ENCODE data around the gene SUCO. TPM values are rescaled to one million over a fixed set of nuclear protein-coding genes. Genes with fewer than 3 reads are reported as not detected.

The SUCO gene
- total RNA-seq, 2 donors from 2014 or later: 62.2 TPM

DNA sequence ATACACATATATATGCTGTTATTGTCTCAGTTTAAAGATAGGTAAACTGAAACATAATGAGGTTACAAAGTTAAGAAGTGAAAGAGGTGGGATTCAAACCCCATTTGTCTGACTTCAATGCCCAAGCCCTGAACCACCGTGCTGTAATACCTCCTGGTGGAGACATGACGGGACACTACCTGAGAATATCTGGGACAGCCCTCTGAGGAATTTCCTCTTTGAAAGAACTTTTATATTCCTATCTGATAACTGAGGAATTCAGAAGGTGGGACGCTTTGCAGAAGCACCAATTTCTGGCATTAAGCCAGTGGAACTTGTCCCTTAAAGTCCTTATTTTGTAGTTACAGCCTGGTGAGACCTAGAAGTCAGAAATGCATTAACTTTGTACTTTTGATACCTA lies 93.9 kb downstream of the SUCO start:
- TF ChIP-seq, protein P1, sequence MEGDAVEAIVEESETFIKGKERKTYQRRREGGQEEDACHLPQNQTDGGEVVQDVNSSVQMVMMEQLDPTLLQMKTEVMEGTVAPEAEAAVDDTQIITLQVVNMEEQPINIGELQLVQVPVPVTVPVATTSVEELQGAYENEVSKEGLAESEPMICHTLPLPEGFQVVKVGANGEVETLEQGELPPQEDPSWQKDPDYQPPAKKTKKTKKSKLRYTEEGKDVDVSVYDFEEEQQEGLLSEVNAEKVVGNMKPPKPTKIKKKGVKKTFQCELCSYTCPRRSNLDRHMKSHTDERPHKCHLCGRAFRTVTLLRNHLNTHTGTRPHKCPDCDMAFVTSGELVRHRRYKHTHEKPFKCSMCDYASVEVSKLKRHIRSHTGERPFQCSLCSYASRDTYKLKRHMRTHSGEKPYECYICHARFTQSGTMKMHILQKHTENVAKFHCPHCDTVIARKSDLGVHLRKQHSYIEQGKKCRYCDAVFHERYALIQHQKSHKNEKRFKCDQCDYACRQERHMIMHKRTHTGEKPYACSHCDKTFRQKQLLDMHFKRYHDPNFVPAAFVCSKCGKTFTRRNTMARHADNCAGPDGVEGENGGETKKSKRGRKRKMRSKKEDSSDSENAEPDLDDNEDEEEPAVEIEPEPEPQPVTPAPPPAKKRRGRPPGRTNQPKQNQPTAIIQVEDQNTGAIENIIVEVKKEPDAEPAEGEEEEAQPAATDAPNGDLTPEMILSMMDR (conservative IDR thresholded peaks at IDR 0.05): no peak
- H3K27me3 ChIP-seq (ENCODE audit: control insufficient read depth, insufficient read depth, low read length, poor library complexity, severe bottlenecking): no peaks in the 10 kb centered on the region
- no peak overlapping the region for H3K27ac Mint-ChIP-seq
- no peaks in the 10 kb centered on the region for H3K36me3 Mint-ChIP-seq (ENCODE audit: low read depth)
- no peak overlapping the region for H3K4me3 Mint-ChIP-seq
- peaks cover 24% of the 10 kb centered on the region for H3K9me3 Mint-ChIP-seq
- no peak overlapping the region for H3K27ac ChIP-seq (ENCODE audit: low read depth, low read length)
- no peaks in the 10 kb centered on the region for H3K4me1 Mint-ChIP-seq
- H3K9me3 ChIP-seq (ENCODE audit: control insufficient read depth, low read length): peaks cover 13% of the 10 kb centered on the region
- DNase-seq: no peak
- 61 to 73% methylated on average over 3 of the region's 3 CpGs for WGBS, 2 experiments (ENCODE audit: insufficient coverage in 1 of 2, insufficient read length in 1 of 2)
- no peaks in the 10 kb centered on the region for H3K4me1 ChIP-seq (ENCODE audit: control insufficient read depth, insufficient read depth, low read length)
- no peak overlapping the region for H3K4me3 ChIP-seq (ENCODE audit: low read length)
- no peak overlapping the region for H3K9ac ChIP-seq (ENCODE audit: extremely low read depth, low read length, poor library complexity, severe bottlenecking)
- no peaks in the 10 kb centered on the region for H3K36me3 ChIP-seq (ENCODE audit: control insufficient read depth, insufficient read depth, low read length)
- no peaks in the 10 kb centered on the region for H3K27me3 Mint-ChIP-seq (ENCODE audit: insufficient read depth)

DNA sequence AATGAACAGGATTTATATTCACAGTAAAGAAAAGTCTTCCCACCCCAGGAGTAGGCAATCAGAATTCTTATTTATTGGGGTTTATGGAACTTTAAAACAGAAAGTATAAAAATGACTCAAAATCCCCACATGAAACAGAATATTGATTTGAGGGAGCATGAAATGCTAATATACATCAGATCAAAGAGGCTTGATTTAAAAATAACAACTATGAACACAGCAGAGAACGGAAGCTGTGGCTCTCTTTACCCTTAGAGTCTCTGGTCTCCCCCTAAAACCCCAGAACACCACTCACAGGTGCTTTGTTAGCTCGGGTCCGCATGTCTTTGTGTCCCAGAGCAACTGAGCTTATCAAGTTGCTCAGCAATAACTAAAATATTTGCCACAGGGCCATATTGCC lies 94.8 kb downstream of the SUCO start:
- Histone ChIP-seq H3K9ac (ENCODE audit: extremely low read depth, low read length, poor library complexity, severe bottlenecking) (no peak overlapping the region), H3K36me3 (ENCODE audit: control insufficient read depth, insufficient read depth, low read length) (no peaks in the 10 kb centered on the region), H3K4me1 (ENCODE audit: control insufficient read depth, insufficient read depth, low read length) (no peaks in the 10 kb centered on the region), H3K9me3 (ENCODE audit: control insufficient read depth, low read length) (peaks cover 19% of the 10 kb centered on the region), H3K27me3 (ENCODE audit: control insufficient read depth, insufficient read depth, low read length, poor library complexity, severe bottlenecking) (no peaks in the 10 kb centered on the region), H3K27ac (ENCODE audit: low read depth, low read length) (no peak overlapping the region), H3K4me3 (ENCODE audit: low read length) (no peak overlapping the region)
- no peak overlapping the region for H3K4me3 Mint-ChIP-seq
- H3K4me1 Mint-ChIP-seq: no peaks in the 10 kb centered on the region
- DNase-seq: no peak
- H3K9me3 Mint-ChIP-seq: peaks cover 24% of the 10 kb centered on the region
- WGBS, 2 experiments (ENCODE audit: insufficient coverage in 1 of 2, insufficient read length in 1 of 2): 82 to 94% methylated on average over 3 of the region's 3 CpGs
- TF ChIP-seq, protein P1 (conservative IDR thresholded peaks at IDR 0.05): no peak
- no peak overlapping the region for H3K27ac Mint-ChIP-seq
- peaks cover 6% of the 10 kb centered on the region for H3K36me3 Mint-ChIP-seq (ENCODE audit: low read depth)
- H3K27me3 Mint-ChIP-seq (ENCODE audit: insufficient read depth): no peaks in the 10 kb centered on the region

DNA sequence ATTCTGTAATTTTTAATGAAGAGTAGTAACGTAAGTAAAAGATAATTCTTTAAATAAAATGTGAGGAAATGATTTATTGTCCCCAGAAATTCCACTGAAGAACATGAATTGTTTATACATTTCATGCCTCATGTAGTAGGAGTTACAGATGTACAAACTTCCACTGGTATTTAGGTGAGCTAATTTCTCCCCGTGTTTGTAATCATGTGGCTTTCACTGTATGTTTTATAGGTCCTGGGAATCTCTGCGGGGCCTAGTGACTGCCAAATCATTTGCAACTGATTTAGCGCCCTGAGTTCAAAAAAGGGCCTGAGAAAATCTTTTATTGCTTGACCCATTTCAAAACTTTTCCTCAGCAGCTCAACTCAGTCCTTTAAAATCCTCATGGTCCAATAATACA lies 95.5 kb downstream of the SUCO start:
- H3K36me3 ChIP-seq (ENCODE audit: control insufficient read depth, insufficient read depth, low read length): no peaks in the 10 kb centered on the region
- H3K4me3 Mint-ChIP-seq: no peak overlapping the region
- H3K4me3 ChIP-seq (ENCODE audit: low read length): no peak overlapping the region
- H3K36me3 Mint-ChIP-seq (ENCODE audit: low read depth): peaks cover 6% of the 10 kb centered on the region
- DNase-seq: no peak
- 87% methylated on average over 3 to 4 of the region's 4 CpGs for WGBS, 2 experiments (ENCODE audit: insufficient coverage in 1 of 2, insufficient read length in 1 of 2)
- no peaks in the 10 kb centered on the region for H3K4me1 Mint-ChIP-seq
- no peaks in the 10 kb centered on the region for H3K27me3 ChIP-seq (ENCODE audit: control insufficient read depth, insufficient read depth, low read length, poor library complexity, severe bottlenecking)
- H3K4me1 ChIP-seq (ENCODE audit: control insufficient read depth, insufficient read depth, low read length): no peaks in the 10 kb centered on the region
- H3K27ac Mint-ChIP-seq: no peak overlapping the region
- peaks cover 25% of the 10 kb centered on the region for H3K9me3 Mint-ChIP-seq
- H3K27me3 Mint-ChIP-seq (ENCODE audit: insufficient read depth): no peaks in the 10 kb centered on the region
- TF ChIP-seq, protein P1 (conservative IDR thresholded peaks at IDR 0.05): no peak
- no peak overlapping the region for H3K27ac ChIP-seq (ENCODE audit: low read depth, low read length)
- H3K9ac ChIP-seq (ENCODE audit: extremely low read depth, low read length, poor library complexity, severe bottlenecking): no peak overlapping the region
- H3K9me3 ChIP-seq (ENCODE audit: control insufficient read depth, low read length): peaks cover 24% of the 10 kb centered on the region

Data from endodermal cell (in vitro differentiated cells).